ENCODE data around the gene UBAP1L.
"Not testable (repeated sequence)": the region's sequence is repeated elsewhere in the genome, so short reads cannot be mapped to it uniquely, and the experiment has no call there.

UBAP1L gene

DNA sequence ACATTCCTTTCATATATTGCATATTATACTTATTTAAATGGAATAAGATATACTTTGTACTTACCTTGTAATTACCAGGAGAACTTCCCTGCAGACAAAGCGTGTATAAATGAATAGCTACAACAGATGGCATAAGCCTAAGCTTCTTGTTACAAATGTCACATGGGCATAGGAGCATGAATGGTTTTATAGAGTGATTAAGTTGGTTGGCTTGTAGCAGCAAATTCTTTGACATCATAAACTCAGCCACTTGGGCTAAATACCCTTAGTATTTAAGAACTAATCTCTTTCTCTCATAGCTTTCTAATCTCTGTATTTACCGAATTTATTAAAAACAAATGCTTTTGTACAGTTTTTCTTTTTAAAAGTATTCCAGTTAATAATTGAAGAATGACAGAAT is at the start of gene UBAP1L:
TSS of gene UBAP1L (minus strand) at position 115 of the 400 bp plus-strand sequence. CDS start 8,985 bp downstream, outside the sequence.
- DNase-seq, result no peak

DNA sequence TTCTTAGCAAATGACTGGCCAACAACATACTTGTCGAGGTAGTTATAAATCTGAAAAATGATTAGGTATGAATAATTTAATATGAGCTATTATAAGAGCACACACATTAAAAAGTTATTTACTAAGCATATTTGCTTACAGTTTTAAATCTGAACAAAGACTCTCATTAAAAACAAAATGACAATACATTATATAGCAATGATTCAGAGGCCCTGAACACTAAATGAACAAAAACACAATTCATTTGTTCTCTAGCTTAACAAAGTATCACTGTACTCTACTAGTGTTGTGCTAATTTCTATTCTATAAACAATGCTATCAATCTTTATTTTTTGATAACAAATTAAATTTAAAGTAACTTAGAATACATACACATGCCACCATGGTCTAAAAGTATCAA is 49.1 kb upstream of the UBAP1L start:
- DNase-seq, result no peak

DNA sequence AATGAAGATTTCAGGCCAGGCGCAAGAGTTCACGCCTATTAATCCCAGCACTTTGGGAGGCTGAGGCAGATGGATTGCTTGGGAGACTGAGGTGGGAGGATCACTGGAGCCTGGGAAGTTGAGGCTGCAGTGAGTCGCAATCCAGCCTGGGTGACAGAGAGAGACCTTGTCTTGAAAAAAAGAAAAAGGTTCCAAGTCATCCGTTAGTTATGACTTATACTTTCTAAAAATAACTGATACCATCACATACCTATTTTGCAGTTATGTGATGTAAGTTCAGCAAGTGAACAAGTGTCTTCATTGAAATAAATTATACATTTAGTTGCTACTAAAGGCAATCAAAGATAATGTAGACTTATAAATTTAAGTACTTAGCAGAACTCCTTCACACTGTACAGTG is 48.0 kb upstream of the UBAP1L start:
- DNase-seq, result no peak

DNA sequence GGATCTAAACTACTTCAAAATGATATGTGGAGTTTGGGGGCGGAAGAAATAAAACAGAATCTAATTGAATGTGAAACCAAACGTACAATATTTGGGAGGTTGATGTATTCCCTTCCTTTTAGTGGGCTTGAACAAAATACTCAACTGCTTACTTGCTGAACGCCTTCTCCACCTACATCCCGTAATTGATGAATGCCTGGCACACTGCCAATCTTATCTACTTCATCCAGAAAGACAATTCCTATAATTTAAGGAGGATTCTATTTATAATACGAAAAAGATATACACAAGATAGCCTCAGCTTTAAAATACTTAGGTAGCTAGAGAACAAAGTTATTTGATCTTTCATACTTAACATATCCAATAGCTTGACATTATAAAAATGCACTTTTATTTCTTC is 41.7 kb upstream of the UBAP1L start:
- no peak for DNase-seq

- no peak for DNase-seq
These were observed 39.7 kb upstream of the UBAP1L start for GRCh38 chr15:65154720-65155119.

- DNase-seq, result no peak
These were observed 32.9 kb upstream of the UBAP1L start for GRCh38 chr15:65147902-65148301.

DNA sequence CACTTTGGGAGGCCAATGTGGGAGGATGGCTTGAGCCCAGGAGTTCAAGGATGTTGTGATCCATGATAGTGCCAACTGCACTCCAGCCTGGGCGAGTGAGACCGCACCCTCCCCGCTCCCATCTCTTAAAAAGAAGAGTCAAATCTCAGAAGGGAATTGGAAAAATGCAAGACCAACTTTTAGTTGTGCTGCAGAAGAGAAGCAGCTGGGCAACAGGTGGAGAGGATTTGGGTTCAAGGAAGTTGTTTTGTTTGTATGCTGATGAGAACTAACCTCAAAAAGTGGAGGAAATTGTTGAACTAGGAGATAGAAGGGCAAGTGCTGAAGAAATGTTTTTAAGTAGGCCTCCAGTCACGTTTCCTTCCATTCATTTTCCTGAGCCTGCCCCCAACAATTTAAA is 31.4 kb upstream of the UBAP1L start:
- no peak for DNase-seq

- not testable (repeated sequence) for DNase-seq
These were observed 23.6 kb upstream of the UBAP1L start for GRCh38 chr15:65138631-65139030.

GRCh38 chr15:65137893-65138292 is 22.9 kb upstream of the UBAP1L start:
- not testable (repeated sequence) for DNase-seq

- not testable (repeated sequence) for DNase-seq
These were observed 22.1 kb upstream of the UBAP1L start for GRCh38 chr15:65137089-65137488.

- DNase-seq, result no peak
These were observed 19.5 kb upstream of the UBAP1L start for GRCh38 chr15:65134538-65134937.

GRCh38 chr15:65133548-65134200 is 18.7 kb upstream of the UBAP1L start, which contains the start of gene PDCD7:
Gene PDCD7, minus strand, starts transcription at chr15:65133808. Its CDS starts 27 bp downstream, at chr15:65133781.
- DNase-seq, result peak; percentile 68

DNA sequence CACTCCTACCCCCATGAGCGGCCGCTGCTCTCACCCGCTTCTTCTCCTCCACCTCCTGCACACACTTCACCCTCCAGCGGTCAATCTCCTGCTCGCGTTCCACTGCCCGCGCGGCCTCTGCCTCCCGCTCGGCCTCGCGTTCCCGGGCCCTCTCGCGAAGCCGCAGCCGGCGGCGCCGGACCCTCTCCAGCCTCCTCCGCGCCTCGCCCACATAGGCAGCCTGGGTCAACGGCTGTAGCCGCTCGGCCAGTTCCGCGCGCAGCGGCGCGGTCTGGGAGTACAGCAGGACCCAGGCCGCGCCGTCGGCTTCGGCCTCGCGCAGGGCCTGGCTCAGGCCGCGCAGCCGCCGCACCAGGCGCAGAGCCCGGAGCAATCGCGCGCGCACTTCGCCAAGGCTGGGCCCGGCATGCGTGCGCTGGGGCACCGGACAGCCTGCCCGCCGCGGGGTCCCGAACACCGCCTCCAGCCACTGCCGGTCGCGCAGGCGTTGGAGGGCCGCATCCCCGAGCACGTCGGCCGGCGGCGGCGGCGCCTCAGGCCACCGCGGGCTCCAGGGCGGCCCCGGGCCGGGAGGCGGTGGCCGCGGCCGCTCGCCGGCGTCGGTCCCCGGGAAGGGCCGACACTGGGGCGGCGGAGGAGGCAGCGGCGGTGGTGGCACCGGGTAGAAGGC is 18.0 kb upstream of the UBAP1L start:
- peak; percentile 3 for DNase-seq

DNA sequence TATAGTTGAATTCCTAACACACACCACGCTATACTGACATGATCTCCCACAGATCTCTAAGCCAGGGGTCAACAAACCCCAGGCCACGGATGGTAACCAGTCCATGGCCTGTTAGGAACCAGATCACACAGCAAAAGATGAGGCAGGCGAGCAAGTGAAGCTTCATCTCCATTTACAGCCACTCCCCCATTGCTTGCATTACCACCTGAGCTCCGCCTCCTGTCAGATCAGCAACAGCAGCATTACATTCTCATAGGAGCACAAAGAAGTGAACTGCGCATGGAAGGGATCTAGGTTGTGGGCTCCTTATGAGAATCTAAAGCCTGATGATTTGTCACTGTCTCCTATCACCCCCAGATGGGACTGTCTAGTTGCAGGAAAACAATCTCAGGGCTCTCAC is 15.9 kb upstream of the UBAP1L start:
- no peak for DNase-seq

DNA sequence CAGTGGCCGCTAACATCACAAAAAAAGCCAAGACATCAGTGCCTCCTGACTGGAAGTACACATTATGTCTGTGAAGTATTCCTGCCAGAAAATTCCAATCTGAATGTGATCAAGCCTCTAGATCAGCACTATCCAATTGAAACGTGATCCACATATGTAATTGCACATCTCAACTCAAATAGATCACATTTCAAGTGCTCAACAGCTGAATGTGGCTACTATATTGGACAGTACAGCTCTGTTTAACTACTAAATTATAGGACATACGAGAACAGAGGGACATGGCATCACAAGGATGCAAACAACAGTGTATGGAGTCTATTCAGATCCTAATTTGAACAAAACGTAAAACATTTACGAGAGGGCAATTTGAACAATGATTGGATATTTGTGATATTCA is 542 bp upstream of the UBAP1L start:
- no peak for DNase-seq

DNA sequence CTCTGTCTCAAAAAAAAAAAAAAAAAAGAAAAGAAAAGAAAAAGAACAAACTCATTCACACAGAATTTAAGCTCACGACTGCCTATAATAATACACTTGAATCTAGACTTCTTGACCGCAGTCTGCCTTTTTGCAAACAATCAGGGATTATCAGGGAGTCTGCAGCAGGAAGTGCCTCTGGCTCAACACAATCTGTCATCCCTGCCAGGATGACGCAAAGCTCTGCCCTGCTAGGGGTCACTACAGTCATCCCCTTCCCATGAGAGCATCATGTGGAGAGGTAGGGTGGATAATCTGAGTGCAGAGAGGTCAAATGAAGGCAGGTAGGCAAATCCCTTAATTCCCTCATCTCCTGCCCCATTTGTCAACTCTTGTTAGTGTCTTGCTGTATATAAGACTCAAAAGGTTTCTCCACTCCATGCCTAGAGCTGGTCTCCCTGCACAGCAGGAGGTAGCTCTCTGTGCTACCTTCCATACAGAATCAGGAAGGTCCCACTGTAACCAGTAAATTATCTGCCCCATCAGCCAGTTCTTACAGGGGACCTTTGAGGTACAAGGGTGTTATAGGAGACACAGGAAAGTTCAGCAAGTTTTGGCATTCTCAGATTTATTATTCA is 4.2 kb downstream of the UBAP1L start:
- DNase-seq, result no peak

- DNase-seq, result no peak
These were observed 8.9 kb downstream of the UBAP1L start for GRCh38 chr15:65106011-65106590.

DNA sequence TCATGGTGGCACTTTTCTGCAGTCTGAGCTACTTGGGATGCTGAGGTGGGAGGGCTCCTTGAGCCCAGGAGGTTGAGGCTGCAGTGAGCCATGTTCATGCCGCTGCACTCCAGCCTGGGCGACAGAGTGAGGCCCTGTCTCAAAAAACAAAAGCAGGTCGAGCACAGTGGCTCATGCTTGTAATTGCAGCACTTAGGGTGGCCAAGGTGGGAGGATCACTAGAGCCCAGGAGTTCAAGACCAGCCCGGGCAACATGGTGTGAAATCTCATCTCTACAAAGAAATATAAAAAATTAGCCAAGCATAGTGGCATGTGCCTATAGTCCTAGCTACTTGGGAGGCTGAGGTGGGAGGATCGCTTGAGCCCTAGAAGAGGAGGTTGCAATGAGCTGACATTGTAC is 10.0 kb downstream of the UBAP1L start:
- no peak for DNase-seq

- DNase-seq, result no peak
These were observed 12.1 kb downstream of the UBAP1L start for GRCh38 chr15:65102912-65103311.

GRCh38 chr15:65101891-65102708 is 12.9 kb downstream of the UBAP1L start:
- no peak for DNase-seq

- no peak for DNase-seq
These were observed 13.5 kb downstream of the UBAP1L start for GRCh38 chr15:65101411-65101890.

DNA sequence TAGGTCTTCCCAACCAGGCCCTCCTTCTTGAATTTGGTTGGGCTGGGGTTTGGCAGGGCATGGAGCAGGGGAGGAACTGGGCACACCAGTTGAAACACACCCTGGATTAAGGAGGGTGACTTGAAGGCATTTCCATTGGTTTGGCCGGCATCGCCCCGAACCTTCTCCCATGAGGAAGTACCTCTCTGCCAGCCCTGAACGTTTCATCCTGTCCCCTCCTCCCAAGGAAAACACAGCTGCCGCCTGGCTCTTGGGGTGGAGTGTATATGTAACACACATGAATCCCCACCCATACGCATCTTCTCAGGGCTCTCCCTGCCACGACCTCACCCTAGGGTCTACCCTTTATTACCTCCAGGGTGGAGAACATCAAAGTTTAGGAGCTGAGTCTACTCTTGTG is 14.6 kb downstream of the UBAP1L start:
- DNase-seq, result no peak

- DNase-seq, result not testable (repeated sequence)
These were observed 15.2 kb downstream of the UBAP1L start for GRCh38 chr15:65099801-65100200.
